Stomach smooth muscle (tissue), 2 donors: ENCODE measurements around the gene AGAP2.

ENCODE experiments used
- H3K27ac ChIP-seq: one replicate; pipeline ENCODE4 v1.7.0; 2013; ENCODE audit warnings: mild to moderate bottlenecking, low read length, inconsistent platforms
- H3K27me3 ChIP-seq, 2 donors: one replicate each; pipeline ENCODE4 v1.7.0; 2013; ENCODE audit warnings: low read length in 2 of 2; ENCODE audit not compliant: insufficient read depth in 2 of 2, control insufficient read depth in 1 of 2
- H3K36me3 ChIP-seq, 2 donors: one replicate each; pipeline ENCODE4 v1.7.0; 2013; ENCODE audit warnings: low read length in 2 of 2; ENCODE audit not compliant: control insufficient read depth in 2 of 2, insufficient read depth in 2 of 2
- H3K4me1 ChIP-seq: one replicate; pipeline ENCODE4 v1.7.0; 2013; ENCODE audit warnings: low read length; ENCODE audit not compliant: control insufficient read depth, insufficient read depth
- H3K4me3 ChIP-seq, 2 donors: one replicate each; pipeline ENCODE4 v1.7.0; 2013; ENCODE audit warnings: low read length in 2 of 2
- H3K9ac ChIP-seq, 2 donors: one replicate each; pipeline ENCODE4 v1.7.0; 2013; ENCODE audit warnings: low read length in 2 of 2, mild to moderate bottlenecking in 1 of 2
- H3K9me3 ChIP-seq, 2 donors: one replicate each; pipeline ENCODE4 v1.7.0; 2013; ENCODE audit warnings: low read length in 2 of 2; ENCODE audit not compliant: control insufficient read depth in 2 of 2
- donor health status: healthy.
- donor health status: Pancreatic carcinoma.

The AGAP2 gene

DNA sequence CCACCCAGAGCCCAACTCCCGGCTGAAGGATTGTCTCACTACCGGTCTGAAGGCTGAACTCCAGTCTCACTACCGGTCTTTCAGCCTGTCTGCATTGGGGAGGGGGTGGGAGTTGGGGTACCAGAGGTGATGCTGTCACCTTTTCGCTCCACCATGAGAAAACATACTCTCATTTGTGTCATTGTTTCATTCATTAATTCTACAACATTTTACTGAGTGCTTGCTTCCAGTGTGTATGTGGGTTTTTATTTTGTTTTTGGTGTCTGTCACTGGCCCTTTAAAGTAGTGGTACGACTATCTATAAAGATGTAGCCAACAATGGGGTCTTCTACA, 14.1 kb upstream of the AGAP2 start:
- Histone ChIP-seq H3K9me3 (no peaks in the 10 kb centered on the region), H3K4me1 (peaks cover 29% of the 10 kb centered on the region), H3K27me3 (no peaks in the 10 kb centered on the region), H3K9ac (peak overlapping the region in 1 of 2 donors; percentile 65), H3K36me3 (peaks cover 14 to 15% of the 10 kb centered on the region in 2 donors), H3K27ac (no peak overlapping the region), H3K4me3 (peak overlapping the region; percentile 78 to 87)

DNA sequence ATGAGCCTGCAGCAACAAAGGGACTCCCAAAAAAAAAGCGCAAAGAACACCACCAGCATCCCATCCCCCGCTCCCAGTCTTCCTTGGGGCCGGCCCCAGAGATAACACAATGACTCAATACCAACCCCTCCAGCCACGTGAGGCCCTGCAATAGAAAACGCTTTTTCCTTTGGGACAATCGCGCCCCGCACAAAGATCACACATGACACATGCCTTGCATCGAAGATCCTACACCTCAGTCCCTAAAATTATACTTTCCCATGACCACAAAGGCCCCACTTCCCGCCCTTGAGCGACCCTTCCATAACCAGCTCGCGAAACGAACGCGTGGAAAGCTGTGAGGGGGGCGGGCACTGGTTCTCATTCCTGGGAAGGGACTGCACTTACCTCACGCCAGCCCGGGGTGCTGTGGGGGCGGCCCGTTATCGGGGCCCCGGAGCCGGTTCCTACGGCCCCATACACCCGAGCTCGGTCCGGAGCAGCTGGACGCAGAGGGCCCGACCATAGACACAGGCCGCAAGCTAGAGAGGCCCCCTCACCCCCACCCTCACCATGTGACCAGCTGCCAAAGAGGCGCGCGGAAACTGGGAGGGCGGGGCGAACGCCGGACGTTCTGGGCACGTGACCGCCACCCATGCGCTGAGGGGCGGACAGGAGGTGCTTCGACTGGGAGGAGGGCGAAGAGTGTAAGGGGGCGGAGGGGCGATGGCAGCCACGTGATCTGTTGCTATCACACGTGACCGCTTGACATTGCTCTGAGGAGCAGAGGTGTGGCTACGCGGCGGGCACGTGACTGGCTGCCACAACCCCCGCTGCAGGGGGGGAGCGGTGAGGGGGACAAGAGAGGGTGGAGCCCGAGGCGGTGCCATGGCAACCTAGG, 13.5 kb upstream of the AGAP2 start, which contains the start of gene CDK4:
CDK4 (minus strand) TSS at position 523 of the 880 bp plus-strand sequence. CDS start 593 bp downstream, outside the sequence.
- Histone ChIP-seq H3K4me1 (peaks cover 29% of the 10 kb centered on the region), H3K27ac (peak within 1 kb of the TSS; percentile 80), H3K27me3 (no peaks in the 10 kb centered on the region), H3K4me3 (peak within 1 kb of the TSS; percentile 78 to 87), H3K9me3 (no peaks in the 10 kb centered on the region), H3K9ac (peak within 1 kb of the TSS; percentile 88 to 92), H3K36me3 (peaks cover 15% of the 10 kb centered on the region in 2 donors)

DNA sequence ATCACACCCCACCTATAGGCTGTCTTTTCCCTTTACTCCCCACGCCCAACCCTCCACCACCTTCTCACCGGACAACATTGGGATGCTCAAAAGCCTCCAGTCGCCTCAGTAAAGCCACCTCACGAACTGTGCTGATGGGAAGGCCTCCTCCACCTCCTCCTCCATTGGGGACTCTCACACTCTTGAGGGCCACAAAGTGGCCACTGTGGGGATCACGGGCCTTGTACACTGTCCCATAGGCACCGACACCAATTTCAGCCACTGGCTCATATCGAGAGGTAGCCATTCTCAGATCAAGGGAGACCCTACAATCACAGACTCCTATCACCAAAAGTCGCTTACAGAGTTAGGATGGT, 12.9 kb upstream of the AGAP2 start:
- Histone ChIP-seq H3K36me3 (peaks cover 15% of the 10 kb centered on the region in 2 donors), H3K27me3 (no peaks in the 10 kb centered on the region), H3K4me3 (peak overlapping the region; percentile 73 to 87), H3K27ac (peak overlapping the region; percentile 80), H3K9me3 (no peaks in the 10 kb centered on the region), H3K4me1 (peaks cover 29% of the 10 kb centered on the region), H3K9ac (peak overlapping the region; percentile 88 to 92)

DNA sequence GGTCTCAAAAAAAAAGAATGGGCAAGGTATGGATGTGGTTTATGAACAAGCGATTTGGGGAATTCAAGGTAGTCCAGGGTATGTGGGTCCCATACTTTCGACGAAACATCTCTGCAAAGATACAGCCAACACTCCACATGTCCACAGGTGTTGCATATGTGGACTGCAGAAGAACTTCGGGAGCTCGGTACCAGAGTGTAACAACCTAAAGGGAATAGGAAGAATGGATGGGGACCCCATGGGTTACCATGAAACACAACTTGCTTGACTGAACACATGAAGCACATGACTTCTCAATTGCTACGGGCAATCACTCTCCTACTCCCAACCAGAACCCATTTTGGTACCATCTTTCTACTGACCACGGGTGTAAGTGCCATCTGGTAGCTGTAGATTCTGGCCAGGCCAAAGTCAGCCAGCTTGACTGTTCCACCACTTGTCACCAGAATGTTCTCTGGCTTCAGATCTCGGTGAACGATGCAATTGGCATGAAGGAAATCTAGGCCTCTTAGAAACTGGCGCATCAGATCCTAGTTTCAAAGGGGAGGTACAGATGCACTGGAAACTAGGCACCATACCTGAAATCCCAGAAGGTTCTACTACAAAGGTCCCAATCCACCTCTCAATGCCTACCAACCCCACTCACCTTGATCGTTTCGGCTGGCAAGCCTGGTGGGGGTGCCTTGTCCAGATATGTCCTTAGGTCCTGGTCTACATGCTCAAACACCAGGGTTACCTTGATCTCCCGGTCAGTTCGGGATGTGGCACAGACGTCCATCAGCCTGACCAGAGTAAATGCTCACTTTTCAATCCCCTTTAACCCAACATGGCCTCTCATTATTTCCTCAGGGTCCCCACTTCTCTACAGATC, 12.3 kb upstream of the AGAP2 start:
- Histone ChIP-seq H3K9me3 (no peaks in the 10 kb centered on the region), H3K36me3 (peaks cover 15% of the 10 kb centered on the region in 2 donors), H3K4me3 (peak overlapping the region; percentile 73 to 87), H3K27ac (peak overlapping the region; percentile 80), H3K4me1 (peaks cover 27% of the 10 kb centered on the region), H3K27me3 (no peaks in the 10 kb centered on the region), H3K9ac (peak overlapping the region; percentile 88 to 92)

DNA sequence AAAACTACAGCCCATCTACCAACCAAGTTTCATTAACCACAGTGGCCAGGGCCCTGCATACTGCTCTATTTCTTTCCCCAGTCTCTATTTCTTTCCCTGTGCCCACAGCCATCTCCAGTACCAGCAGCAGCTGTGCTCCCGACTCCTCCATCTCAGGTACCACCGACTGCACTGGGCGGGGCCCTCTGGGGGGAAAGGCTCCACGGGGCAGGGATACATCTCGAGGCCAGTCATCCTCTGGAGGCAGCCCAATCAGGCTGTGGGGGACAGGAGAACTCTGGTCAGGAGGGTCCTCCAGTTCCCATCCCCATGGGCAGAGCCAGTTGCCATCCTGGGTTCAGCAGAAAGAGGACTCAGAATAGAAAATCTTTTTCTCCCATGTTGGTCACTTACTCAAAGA, 10.5 kb upstream of the AGAP2 start:
- H3K4me3 ChIP-seq = no peak overlapping the region
- H3K27me3 ChIP-seq = no peaks in the 10 kb centered on the region
- peaks cover 26% of the 10 kb centered on the region for H3K4me1 ChIP-seq
- no peak overlapping the region for H3K27ac ChIP-seq
- no peaks in the 10 kb centered on the region for H3K9me3 ChIP-seq
- no peak overlapping the region for H3K9ac ChIP-seq
- peaks cover 15% of the 10 kb centered on the region in 2 donors for H3K36me3 ChIP-seq

DNA sequence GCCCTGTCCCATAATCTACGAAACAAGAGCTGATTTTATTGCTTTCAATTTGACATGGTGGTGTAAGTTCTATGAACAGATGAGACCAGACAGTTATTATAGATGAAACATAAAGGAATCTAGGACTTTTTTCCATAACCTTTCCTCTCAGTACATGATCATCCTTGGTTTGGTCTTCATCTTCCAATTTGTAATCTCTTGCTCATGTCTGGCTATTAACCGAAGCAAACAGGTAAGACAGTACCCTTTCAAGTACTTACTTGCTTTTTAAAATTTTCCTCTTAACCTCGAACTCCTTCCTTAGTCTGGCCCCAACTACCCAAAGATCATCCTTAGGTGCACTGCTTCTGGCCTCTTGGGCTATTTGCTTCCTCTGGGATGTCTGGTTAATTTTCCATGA, 7.5 kb upstream of the AGAP2 start:
- Histone ChIP-seq H3K4me1 (peaks cover 14% of the 10 kb centered on the region), H3K4me3 (peak overlapping the region; percentile 87 to 98), H3K9ac (peak overlapping the region in 1 of 2 donors; percentile 98), H3K27me3 (peaks cover 3 to 8% of the 10 kb centered on the region in 2 donors), H3K27ac (peak overlapping the region; percentile 98), H3K36me3 (peaks cover 15% of the 10 kb centered on the region in 2 donors), H3K9me3 (no peaks in the 10 kb centered on the region)

DNA sequence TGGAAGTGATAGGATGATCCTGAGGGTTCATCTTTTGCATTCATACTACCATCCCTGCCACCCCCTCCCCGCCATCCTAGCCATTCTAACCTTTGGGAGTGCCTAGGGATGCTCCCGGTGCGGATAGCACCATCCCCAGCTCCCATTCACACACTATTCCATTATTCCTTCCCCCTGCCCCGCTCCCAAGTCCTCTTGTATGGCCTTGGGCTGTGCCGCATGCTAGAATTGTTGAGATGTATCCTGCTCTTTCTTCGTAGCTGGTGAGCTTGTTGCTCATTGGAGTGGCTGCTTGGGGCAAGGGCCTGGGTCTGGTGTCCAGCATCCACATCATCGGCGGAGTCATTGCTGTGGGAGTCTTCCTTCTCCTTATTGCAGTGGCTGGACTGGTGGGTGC, 6.9 kb upstream of the AGAP2 start:
- Histone ChIP-seq H3K4me3 (peak overlapping the region; percentile 87 to 98), H3K4me1 (peaks cover 9% of the 10 kb centered on the region), H3K9me3 (no peaks in the 10 kb centered on the region), H3K9ac (peak overlapping the region; percentile 98 to 100), H3K27me3 (peaks cover 3 to 13% of the 10 kb centered on the region in 2 donors), H3K36me3 (peaks cover 9 to 13% of the 10 kb centered on the region in 2 donors), H3K27ac (peak overlapping the region; percentile 98)

DNA sequence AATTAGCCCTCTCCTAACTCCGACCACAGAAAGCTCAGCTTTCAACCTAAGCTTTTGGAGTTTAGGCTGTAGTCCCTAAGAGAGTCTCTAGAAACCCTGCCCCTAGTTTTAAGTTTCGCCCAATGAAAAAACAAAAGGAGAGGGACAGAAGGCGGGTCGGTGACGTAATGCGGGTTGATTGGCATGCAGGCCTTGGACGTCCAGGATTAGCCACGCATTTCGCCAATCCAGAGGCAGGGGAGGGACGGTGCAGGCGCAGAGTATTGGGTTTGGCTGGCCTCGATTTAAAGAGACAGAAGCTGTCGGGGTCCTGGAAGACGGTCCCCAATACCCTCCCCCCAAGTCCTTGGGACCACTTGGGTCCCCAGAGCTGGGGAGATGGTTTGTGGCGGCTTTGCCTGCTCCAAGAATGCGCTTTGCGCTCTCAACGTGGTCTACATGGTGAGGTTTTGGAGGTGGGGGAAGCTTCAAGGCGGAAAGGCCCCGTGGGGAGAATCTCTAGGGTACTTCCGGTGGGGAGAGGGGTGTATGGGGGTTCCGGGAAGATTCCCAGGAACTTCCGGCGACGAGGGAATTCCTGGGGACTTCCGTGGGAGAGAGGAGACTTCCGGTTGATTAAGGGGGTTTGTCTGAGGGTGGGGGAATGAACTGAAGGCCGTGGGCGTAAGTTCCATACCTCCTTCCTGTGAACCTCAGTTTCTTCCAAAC, 6.4 kb upstream of the AGAP2 start, which contains the start of gene TSPAN31:
TSPAN31 (plus strand) TSS at position 263 of the 708 bp plus-strand sequence; CDS start at position 379, 116 bp downstream.
- Histone ChIP-seq H3K9ac (peak within 1 kb of the TSS; percentile 98 to 100), H3K4me3 (peak within 1 kb of the TSS; percentile 87 to 98), H3K36me3 (peaks cover 5 to 11% of the 10 kb centered on the region in 2 donors), H3K27me3 (peaks cover 8 to 17% of the 10 kb centered on the region in 2 donors), H3K4me1 (peaks cover 9% of the 10 kb centered on the region), H3K27ac (peak within 1 kb of the TSS; percentile 98), H3K9me3 (no peaks in the 10 kb centered on the region)

DNA sequence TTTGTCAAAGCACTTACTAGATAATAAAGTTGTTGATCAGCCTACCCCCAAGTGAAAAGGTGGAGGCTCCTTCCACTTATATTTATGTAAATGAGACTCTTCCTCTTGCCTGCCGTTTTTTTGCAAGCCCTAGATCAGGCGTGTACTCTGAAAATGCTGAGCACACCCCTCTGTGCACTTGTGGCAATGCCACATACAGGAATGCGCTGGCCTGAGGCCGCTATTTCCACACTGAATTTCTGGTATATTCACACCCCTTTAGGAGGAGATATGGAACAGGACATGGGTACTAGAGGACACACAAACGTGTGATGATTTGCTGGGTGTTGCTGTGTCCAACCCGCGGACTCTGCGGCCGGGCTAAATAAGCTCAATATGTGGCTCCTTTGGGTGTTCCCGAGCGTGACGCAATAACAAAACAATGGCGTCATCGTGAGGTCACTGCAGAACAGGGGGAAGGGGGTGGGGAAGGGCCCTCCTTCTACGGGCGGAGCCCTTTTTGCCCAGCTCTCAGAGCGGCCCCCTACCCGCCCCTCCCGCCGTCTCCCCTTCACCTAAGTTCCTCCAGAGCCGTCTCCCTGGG, 5.7 kb upstream of the AGAP2 start:
- peaks cover 13 to 23% of the 10 kb centered on the region in 2 donors for H3K27me3 ChIP-seq
- H3K36me3 ChIP-seq = peaks cover 4 to 11% of the 10 kb centered on the region in 2 donors
- peak overlapping the region; percentile 98 to 100 for H3K9ac ChIP-seq
- peaks cover 9% of the 10 kb centered on the region for H3K4me1 ChIP-seq
- H3K27ac ChIP-seq = peak overlapping the region; percentile 98
- no peaks in the 10 kb centered on the region for H3K9me3 ChIP-seq
- peak overlapping the region; percentile 87 to 98 for H3K4me3 ChIP-seq

DNA sequence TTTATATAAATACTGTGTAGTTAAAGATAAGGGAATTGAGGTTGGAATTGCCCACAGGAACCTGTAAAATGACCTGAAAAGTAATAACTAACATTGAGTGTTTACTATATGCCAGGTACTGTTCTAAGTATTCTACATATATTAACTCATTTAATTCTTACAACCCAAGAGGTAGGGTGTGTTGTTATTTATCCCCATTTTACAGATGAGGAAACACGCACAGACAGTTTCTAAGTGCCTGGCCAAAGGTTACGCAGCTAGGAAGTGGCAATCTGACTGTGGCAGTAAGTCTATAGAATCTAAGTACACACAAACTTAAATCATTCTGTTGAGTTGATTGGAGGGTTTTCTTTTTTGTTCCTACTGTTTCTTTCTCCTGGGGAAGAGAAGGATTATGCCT, 5.2 kb upstream of the AGAP2 start:
- peaks cover 12% of the 10 kb centered on the region for H3K4me1 ChIP-seq
- no peaks in the 10 kb centered on the region for H3K9me3 ChIP-seq
- peak overlapping the region; percentile 87 to 98 for H3K4me3 ChIP-seq
- H3K9ac ChIP-seq = no peak overlapping the region
- peaks cover 17 to 28% of the 10 kb centered on the region in 2 donors for H3K27me3 ChIP-seq
- peaks cover 3 to 8% of the 10 kb centered on the region in 2 donors for H3K36me3 ChIP-seq
- no peak overlapping the region for H3K27ac ChIP-seq
